ENCODE results near the gene COQ4.

- TF ChIP-seq, protein P1, sequence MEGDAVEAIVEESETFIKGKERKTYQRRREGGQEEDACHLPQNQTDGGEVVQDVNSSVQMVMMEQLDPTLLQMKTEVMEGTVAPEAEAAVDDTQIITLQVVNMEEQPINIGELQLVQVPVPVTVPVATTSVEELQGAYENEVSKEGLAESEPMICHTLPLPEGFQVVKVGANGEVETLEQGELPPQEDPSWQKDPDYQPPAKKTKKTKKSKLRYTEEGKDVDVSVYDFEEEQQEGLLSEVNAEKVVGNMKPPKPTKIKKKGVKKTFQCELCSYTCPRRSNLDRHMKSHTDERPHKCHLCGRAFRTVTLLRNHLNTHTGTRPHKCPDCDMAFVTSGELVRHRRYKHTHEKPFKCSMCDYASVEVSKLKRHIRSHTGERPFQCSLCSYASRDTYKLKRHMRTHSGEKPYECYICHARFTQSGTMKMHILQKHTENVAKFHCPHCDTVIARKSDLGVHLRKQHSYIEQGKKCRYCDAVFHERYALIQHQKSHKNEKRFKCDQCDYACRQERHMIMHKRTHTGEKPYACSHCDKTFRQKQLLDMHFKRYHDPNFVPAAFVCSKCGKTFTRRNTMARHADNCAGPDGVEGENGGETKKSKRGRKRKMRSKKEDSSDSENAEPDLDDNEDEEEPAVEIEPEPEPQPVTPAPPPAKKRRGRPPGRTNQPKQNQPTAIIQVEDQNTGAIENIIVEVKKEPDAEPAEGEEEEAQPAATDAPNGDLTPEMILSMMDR (IDR thresholded peaks at IDR 0.05) = no peak
- no peak for TF ChIP-seq POLR2A (IDR thresholded peaks at IDR 0.05)
Measured at GRCh38 chr9:128275198-128276007, 47.2 kb upstream of the COQ4 start, which contains the start of gene GOLGA2.
